ENCODE data around the gene UBALD2.

DNA sequence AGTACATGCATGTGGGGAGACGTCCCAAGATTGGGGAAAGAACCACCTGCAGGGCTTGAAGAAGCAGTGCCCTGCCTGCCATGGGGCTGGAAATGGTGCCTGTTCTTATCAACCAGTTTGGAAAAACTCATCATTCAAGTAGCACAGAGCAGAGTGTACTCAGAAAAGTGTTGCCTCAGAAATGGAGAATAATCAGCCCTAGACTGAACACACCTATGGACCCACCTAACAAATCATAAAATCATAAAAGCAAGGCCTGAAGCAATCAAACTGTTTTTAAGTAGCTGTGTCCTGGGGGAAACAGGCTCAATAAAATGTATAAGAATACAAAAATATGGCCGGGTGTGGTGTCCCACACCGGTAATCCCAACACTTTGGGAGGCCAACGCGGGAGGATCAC, 31.7 kb downstream of the UBALD2 start:
- TF ChIP-seq, protein P1, sequence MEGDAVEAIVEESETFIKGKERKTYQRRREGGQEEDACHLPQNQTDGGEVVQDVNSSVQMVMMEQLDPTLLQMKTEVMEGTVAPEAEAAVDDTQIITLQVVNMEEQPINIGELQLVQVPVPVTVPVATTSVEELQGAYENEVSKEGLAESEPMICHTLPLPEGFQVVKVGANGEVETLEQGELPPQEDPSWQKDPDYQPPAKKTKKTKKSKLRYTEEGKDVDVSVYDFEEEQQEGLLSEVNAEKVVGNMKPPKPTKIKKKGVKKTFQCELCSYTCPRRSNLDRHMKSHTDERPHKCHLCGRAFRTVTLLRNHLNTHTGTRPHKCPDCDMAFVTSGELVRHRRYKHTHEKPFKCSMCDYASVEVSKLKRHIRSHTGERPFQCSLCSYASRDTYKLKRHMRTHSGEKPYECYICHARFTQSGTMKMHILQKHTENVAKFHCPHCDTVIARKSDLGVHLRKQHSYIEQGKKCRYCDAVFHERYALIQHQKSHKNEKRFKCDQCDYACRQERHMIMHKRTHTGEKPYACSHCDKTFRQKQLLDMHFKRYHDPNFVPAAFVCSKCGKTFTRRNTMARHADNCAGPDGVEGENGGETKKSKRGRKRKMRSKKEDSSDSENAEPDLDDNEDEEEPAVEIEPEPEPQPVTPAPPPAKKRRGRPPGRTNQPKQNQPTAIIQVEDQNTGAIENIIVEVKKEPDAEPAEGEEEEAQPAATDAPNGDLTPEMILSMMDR (IDR thresholded peaks at IDR 0.05) = no peak
- no peak for TF ChIP-seq POLR2A (IDR thresholded peaks at IDR 0.05)
